Measurements from ENCODE around the gene ZNF470. TPM values are rescaled to one million over a fixed set of nuclear protein-coding genes. Genes with fewer than 3 reads are reported as not detected.
A peak's percentile ranks its signal among the peaks of the same experiment; 100 is the strongest.

The ZNF470 gene
- total RNA-seq, 1 donor from 2014 or later = 3.4 TPM

- H3K36me3 ChIP-seq = peaks cover 8% of the 10 kb centered on the region
- no peak for ATAC-seq
- H3K27me3 ChIP-seq = no peaks in the 10 kb centered on the region
- peaks cover 27% of the 10 kb centered on the region for H3K9me3 ChIP-seq
- no peaks in the 10 kb centered on the region for H3K4me1 ChIP-seq
- intact Hi-C loops (cut with DNase I) = no loop called here
- no peak for DNase-seq
- H3K27ac ChIP-seq = no peak overlapping the region
- TF ChIP-seq CTCF (IDR thresholded peaks at IDR 0.05) = no peak
- H3K4me3 ChIP-seq = no peak overlapping the region
These were observed 58.4 kb downstream of the ZNF470 start for GRCh38 chr19:56625708-56626107.

- peaks cover 28% of the 10 kb centered on the region for H3K9me3 ChIP-seq
- intact Hi-C loops (cut with DNase I) = no loop called here
These were observed 65.8 kb downstream of the ZNF470 start for GRCh38 chr19:56633021-56633420.

GRCh38 chr19:56637976-56638555 is 70.8 kb downstream of the ZNF470 start:
- H3K27me3 ChIP-seq = peaks cover 9% of the 10 kb centered on the region
- no peak overlapping the region for H3K4me3 ChIP-seq
- intact Hi-C loops (cut with DNase I) = no loop called here
- peaks cover 13% of the 10 kb centered on the region for H3K9me3 ChIP-seq
- H3K27ac ChIP-seq = no peak overlapping the region
- no peaks in the 10 kb centered on the region for H3K36me3 ChIP-seq
- no peak for TF ChIP-seq CTCF (IDR thresholded peaks at IDR 0.05)
- DNase-seq = no peak
- ATAC-seq = peak; percentile 61
- no peaks in the 10 kb centered on the region for H3K4me1 ChIP-seq

More at GRCh38 chr19:56633021-56633420, 65.8 kb downstream of the ZNF470 start:
- TF ChIP-seq CTCF (IDR thresholded peaks at IDR 0.05) = no peak
- H3K4me3 ChIP-seq = no peak overlapping the region
- H3K4me1 ChIP-seq = no peaks in the 10 kb centered on the region
- no peak overlapping the region for H3K27ac ChIP-seq
- no peaks in the 10 kb centered on the region for H3K27me3 ChIP-seq
- ATAC-seq = no peak
- H3K36me3 ChIP-seq = no peaks in the 10 kb centered on the region
- DNase-seq = no peak

Other genes starting within 250 kb of the ZNF470 start
- 4.2 TPM for gene ZNF582, start 173.9 kb upstream of the ZNF470 start, total RNA-seq
- gene ZNF583, start 163.1 kb upstream of the ZNF470 start, total RNA-seq = 9.3 TPM
- 2.8 TPM for gene ZNF667, start 90.1 kb upstream of the ZNF470 start, total RNA-seq
- 5.9 TPM for gene ZNF471, start 59.6 kb upstream of the ZNF470 start, total RNA-seq
- gene ZFP28, start 28.5 kb upstream of the ZNF470 start, total RNA-seq = 7.1 TPM
- 7.0 TPM for gene ZNF71, start 27.8 kb downstream of the ZNF470 start, total RNA-seq
- not detected for gene SMIM17, start 75.7 kb downstream of the ZNF470 start, total RNA-seq
- gene ZNF835, start 104.3 kb downstream of the ZNF470 start, total RNA-seq = 3.0 TPM

All from upper lobe of right lung (tissue), 1 donor.